PC-9 (cell line): ENCODE results near the gene RBAK. TPM values are rescaled to one million over a fixed set of nuclear protein-coding genes. Genes with fewer than 3 reads are reported as not detected.

Source experiments
- BruUV-seq: library from RNA; stranded (reverse); fragments of 400-500 nt; replicated peaks from 2 replicates; lab custom pipeline; 2021; lab: Mats Ljungman, UMichigan
- CTCF ChIA-PET: fragments of 300-600 bp; sonication (Branson Sonifier 250); formaldehyde crosslinking; loops from one replicate; lab custom pipeline; 2022; ENCODE audit warnings: antibody characterized with exemption; lab: Charles Lee
- POLR2A ChIA-PET: fragments of 300-600 bp; sonication (Branson Sonifier 250); formaldehyde crosslinking; loops from one replicate; lab custom pipeline; 2022; ENCODE audit warnings: antibody characterized with exemption; ENCODE audit not compliant: unreplicated experiment; lab: Charles Lee
- DNase-seq, 2 experiments: peaks; one replicate each; pipeline versions ENCODE4 v3.0.0 to v3.0.0-alpha.2; 2015 to 2022; ENCODE audit warnings: mixed read lengths in 1 of 2
- H2AFZ ChIP-seq: fragments of 200-600 bp; sonication (generic); 2 replicates; pipeline ENCODE4 v1.8.1; 2017; ENCODE audit warnings: antibody characterized with exemption
- H3F3A ChIP-seq: fragments of 200-600 bp; sonication (generic); 2 replicates; pipeline ENCODE4 v1.8.1; 2017; ENCODE audit warnings: antibody characterized with exemption, mild to moderate bottlenecking, low read depth; ENCODE audit not compliant: insufficient read depth
- H3K27ac ChIP-seq: fragments of 200-600 bp; sonication (generic); 2 replicates; pipeline ENCODE4 v1.6.1; 2016; ENCODE audit warnings: mixed run types
- H3K27me3 ChIP-seq: fragments of 200-600 bp; sonication (generic); 2 replicates; pipeline ENCODE4 v1.6.1; 2016; ENCODE audit warnings: low read depth, mixed run types; ENCODE audit not compliant: insufficient read depth
- H3K36me3 ChIP-seq: fragments of 200-600 bp; sonication (generic); 2 replicates; pipeline ENCODE4 v1.6.1; 2016; ENCODE audit warnings: low read depth, mixed run types
- H3K4me1 ChIP-seq: fragments of 200-600 bp; sonication (generic); replicated peaks from 2 replicates; pipeline ENCODE4 v1.6.1; 2016; ENCODE audit warnings: mixed run types; ENCODE audit not compliant: insufficient read depth
- H3K4me2 ChIP-seq: fragments of 200-600 bp; sonication (generic); 2 replicates; pipeline ENCODE4 v1.6.1; 2017; ENCODE audit warnings: mixed run types
- H3K4me3 ChIP-seq: fragments of 200-600 bp; sonication (generic); 2 replicates; pipeline ENCODE4 v1.6.1; 2016; ENCODE audit warnings: mixed run types
- H3K79me2 ChIP-seq: fragments of 200-600 bp; sonication (generic); 2 replicates; pipeline ENCODE4 v1.6.1; 2017; ENCODE audit warnings: low read depth, mixed run types
- H3K9me2 ChIP-seq: fragments of 200-600 bp; sonication (generic); 2 replicates; pipeline ENCODE4 v1.8.1; 2017; ENCODE audit warnings: mild to moderate bottlenecking; ENCODE audit not compliant: insufficient read depth
- H3K9me3 ChIP-seq: fragments of 200-600 bp; sonication (generic); 2 replicates; pipeline ENCODE4 v1.8.1; 2016; ENCODE audit warnings: low read depth; ENCODE audit not compliant: insufficient read depth
- H4K20me1 ChIP-seq: fragments of 200-600 bp; sonication (generic); 2 replicates; pipeline ENCODE4 v1.8.1; 2017; ENCODE audit not compliant: insufficient read depth
- EZH2 ChIP-seq: fragments of 200-600 bp; sonication (generic); IDR thresholded peaks from 2 replicates; pipeline ENCODE4 v1.8.0; 2017; ENCODE audit warnings: antibody characterized with exemption, low read depth
- intact Hi-C: fragments of 100-400 bp; cut with micrococcal nuclease; formaldehyde crosslinking; loops from one replicate; pipeline ENCODE4 v1.10.0; 2022; ENCODE audit not compliant: unreplicated experiment
- total RNA-seq: library from RNA; stranded (reverse); gene quantifications from 2 replicates; pipeline ENCODE4 v1.2.3, GENCODE V29; 2021
- TF ChIP-seq, protein P1 (sequence below): fragments of 200-600 bp; sonication (generic); conservative IDR thresholded peaks from 2 replicates; pipeline ENCODE4 v1.6.1; 2017; ENCODE audit warnings: mixed run types, antibody characterized with exemption, mild to moderate bottlenecking, moderate library complexity

Gene RBAK
- total RNA-seq, 1 experiment from 2014 or later: 12.4 TPM

DNA sequence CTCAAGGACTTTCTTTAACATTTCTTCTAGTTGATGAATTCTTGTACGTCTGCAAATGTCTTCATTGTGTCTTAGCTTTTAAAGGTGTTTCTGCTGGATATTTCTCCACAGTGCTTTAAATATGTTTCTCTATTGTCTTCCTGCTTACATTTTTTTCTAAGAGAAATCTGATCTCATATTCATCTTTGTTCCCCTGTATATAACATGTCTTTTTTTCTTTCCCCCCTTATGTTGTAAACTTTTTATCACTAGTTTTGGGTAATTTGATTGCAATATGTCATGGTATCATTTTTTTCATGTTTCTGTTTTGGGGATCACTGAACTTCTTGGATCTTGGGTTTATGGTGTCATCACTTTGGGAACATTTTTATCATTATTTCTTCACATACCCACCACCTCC lies 7.5 kb downstream of the RBAK start:
- Histone ChIP-seq H3K9me2 (no peaks in the 10 kb centered on the region), H3K27ac (no peak overlapping the region), H3K9me3 (peaks cover 45% of the 10 kb centered on the region), H3K4me2 (no peak overlapping the region), H4K20me1 (no peaks in the 10 kb centered on the region), H3K36me3 (peaks cover 82% of the 10 kb centered on the region), H3K4me3 (no peak overlapping the region), H3K79me2 (peaks cover 8% of the 10 kb centered on the region; the same call in 1 of the 2 replicates), H3K27me3 (no peaks in the 10 kb centered on the region), H2AFZ (no peak overlapping the region), H3K4me1 (no peaks in the 10 kb centered on the region), H3F3A (no peaks in the 10 kb centered on the region)
- POLR2A ChIA-PET: no interaction called here
- no TSS peak for BruUV-seq
- no peak for DNase-seq
- no peak for TF ChIP-seq EZH2
- TF ChIP-seq, protein P1, sequence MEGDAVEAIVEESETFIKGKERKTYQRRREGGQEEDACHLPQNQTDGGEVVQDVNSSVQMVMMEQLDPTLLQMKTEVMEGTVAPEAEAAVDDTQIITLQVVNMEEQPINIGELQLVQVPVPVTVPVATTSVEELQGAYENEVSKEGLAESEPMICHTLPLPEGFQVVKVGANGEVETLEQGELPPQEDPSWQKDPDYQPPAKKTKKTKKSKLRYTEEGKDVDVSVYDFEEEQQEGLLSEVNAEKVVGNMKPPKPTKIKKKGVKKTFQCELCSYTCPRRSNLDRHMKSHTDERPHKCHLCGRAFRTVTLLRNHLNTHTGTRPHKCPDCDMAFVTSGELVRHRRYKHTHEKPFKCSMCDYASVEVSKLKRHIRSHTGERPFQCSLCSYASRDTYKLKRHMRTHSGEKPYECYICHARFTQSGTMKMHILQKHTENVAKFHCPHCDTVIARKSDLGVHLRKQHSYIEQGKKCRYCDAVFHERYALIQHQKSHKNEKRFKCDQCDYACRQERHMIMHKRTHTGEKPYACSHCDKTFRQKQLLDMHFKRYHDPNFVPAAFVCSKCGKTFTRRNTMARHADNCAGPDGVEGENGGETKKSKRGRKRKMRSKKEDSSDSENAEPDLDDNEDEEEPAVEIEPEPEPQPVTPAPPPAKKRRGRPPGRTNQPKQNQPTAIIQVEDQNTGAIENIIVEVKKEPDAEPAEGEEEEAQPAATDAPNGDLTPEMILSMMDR: no peak
- intact Hi-C loops: no loop called here
- CTCF ChIA-PET: no interaction called here

DNA sequence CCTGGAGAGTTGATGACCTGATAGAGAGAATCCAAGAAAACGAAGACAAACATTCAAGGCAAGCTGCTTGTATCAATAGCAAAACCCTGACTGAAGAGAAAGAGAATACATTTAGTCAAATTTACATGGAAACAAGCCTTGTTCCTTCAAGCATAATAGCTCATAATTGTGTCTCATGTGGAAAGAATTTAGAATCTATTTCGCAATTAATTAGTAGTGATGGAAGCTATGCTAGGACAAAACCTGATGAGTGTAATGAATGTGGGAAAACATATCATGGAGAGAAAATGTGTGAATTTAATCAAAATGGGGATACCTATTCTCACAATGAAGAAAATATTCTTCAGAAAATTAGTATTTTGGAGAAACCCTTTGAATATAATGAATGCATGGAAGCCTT lies 18.0 kb downstream of the RBAK start:
- Histone ChIP-seq H3K27me3 (no peaks in the 10 kb centered on the region), H3K79me2 (no peaks in the 10 kb centered on the region), H3K9me3 (peaks cover 100% of the 10 kb centered on the region), H3K36me3 (peaks cover 84% of the 10 kb centered on the region), H3K27ac (no peak overlapping the region), H2AFZ (no peak overlapping the region), H3K4me1 (no peaks in the 10 kb centered on the region), H3K4me3 (0 out of 2 replicates have a peak overlapping the region, but pooled peaks have one; percentile 4), H3K9me2 (no peaks in the 10 kb centered on the region), H3K4me2 (no peak overlapping the region), H3F3A (peaks cover 44% of the 10 kb centered on the region), H4K20me1 (no peaks in the 10 kb centered on the region)
- TF ChIP-seq, protein P1: no peak
- TF ChIP-seq EZH2: no peak
- ChIA-PET CTCF (no interaction called here), POLR2A (no interaction called here)
- intact Hi-C loops: no loop called here
- no TSS peak for BruUV-seq
- DNase-seq: no peak

DNA sequence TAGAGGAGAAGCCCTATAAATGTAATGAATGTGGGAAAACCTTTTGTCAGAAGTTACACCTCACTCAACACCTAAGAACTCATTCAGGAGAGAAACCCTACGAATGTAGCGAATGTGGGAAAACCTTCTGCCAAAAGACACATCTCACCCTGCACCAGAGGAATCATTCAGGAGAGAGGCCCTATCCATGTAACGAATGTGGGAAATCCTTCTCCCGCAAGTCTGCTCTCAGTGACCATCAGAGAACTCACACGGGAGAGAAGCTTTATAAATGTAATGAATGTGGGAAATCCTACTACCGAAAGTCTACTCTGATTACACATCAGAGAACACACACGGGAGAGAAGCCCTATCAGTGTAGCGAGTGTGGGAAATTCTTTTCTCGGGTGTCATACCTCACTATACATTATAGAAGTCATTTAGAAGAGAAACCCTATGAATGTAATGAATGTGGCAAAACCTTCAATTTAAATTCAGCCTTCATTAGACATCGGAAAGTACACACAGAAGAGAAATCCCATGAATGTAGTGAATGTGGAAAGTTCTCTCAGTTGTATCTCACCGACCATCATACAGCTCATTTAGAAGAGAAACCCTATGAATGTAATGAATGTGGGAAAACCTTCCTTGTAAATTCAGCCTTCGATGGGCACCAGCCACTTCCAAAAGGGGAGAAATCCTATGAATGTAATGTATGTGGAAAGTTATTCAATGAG lies 18.9 kb downstream of the RBAK start:
- no peak overlapping the region for H3K27ac ChIP-seq
- ChIA-PET CTCF (no interaction called here), POLR2A (no interaction called here)
- peaks cover 75% of the 10 kb centered on the region for H3K36me3 ChIP-seq
- peaks cover 48% of the 10 kb centered on the region for H3F3A ChIP-seq
- TF ChIP-seq, protein P1: no peak
- no peak for TF ChIP-seq EZH2
- H3K4me3 ChIP-seq: 0 out of 2 replicates have a peak overlapping the region, but pooled peaks have one; percentile 22
- H4K20me1 ChIP-seq: no peaks in the 10 kb centered on the region
- H3K27me3 ChIP-seq: no peaks in the 10 kb centered on the region
- H3K4me1 ChIP-seq: no peaks in the 10 kb centered on the region
- H3K4me2 ChIP-seq: no peak overlapping the region
- peaks cover 100% of the 10 kb centered on the region for H3K9me3 ChIP-seq
- BruUV-seq: no TSS peak
- H2AFZ ChIP-seq: no peak overlapping the region
- H3K9me2 ChIP-seq: no peaks in the 10 kb centered on the region
- no peak for DNase-seq
- no peaks in the 10 kb centered on the region for H3K79me2 ChIP-seq
- intact Hi-C loops: no loop called here
